Activated T-helper 1 cell treated with anti-CD3 and anti-CD28 coated beads, Interleukin-12 subunit alpha, Interleukin-12 subunit beta, Interleukin-2, Interleukin-4 antibody, amounts not matched to agents 30 ng/mL and 10 ng/mL and 1 ng/mL, durations not matched to agents 14 hours and 24 hours and 36 hours (primary cell): ENCODE measurements around the gene DDX39B. TPM values are rescaled to one million over a fixed set of nuclear protein-coding genes. Genes with fewer than 3 reads are reported as not detected.
"Not testable (repeated sequence)": the region's sequence is repeated elsewhere in the genome, so short reads cannot be mapped to it uniquely, and the experiment has no call there.

Experiments used
- DNase-seq: peaks from one replicate; pipeline ENCODE4 v3.0.0; 2021; ENCODE audit warnings: low spot score
- H3K27ac Mint-ChIP-seq: one replicate; pipeline ENCODE4 v1.8.0; 2021; ENCODE audit warnings: mild to moderate bottlenecking, mixed read lengths
- H3K27me3 Mint-ChIP-seq: one replicate; pipeline ENCODE4 v1.8.0; 2022; ENCODE audit warnings: mild to moderate bottlenecking, moderate library complexity, mixed read lengths; ENCODE audit not compliant: insufficient read depth
- H3K36me3 Mint-ChIP-seq: one replicate; pipeline ENCODE4 v1.8.0; 2021; ENCODE audit warnings: low read depth, mixed read lengths
- H3K4me1 Mint-ChIP-seq: one replicate; pipeline ENCODE4 v1.8.0; 2021; ENCODE audit warnings: low read depth, mixed read lengths
- H3K4me3 Mint-ChIP-seq: one replicate; pipeline ENCODE4 v1.8.0; 2021; ENCODE audit warnings: mild to moderate bottlenecking, moderate library complexity, mixed read lengths
- H3K9me3 Mint-ChIP-seq: one replicate; pipeline ENCODE4 v1.8.0; 2021; ENCODE audit warnings: mixed read lengths
- intact Hi-C: fragments of 100-400 bp; cut with micrococcal nuclease; formaldehyde crosslinking; loops from one replicate; pipeline ENCODE4 v1.15.1; 2024
- total RNA-seq: library from RNA; stranded (reverse); gene quantifications from 2 replicates; pipeline ENCODE4 v1.2.3, GENCODE V29; 2022

Gene DDX39B
- 628 and 637 TPM in 2 replicates for total RNA-seq

DNA sequence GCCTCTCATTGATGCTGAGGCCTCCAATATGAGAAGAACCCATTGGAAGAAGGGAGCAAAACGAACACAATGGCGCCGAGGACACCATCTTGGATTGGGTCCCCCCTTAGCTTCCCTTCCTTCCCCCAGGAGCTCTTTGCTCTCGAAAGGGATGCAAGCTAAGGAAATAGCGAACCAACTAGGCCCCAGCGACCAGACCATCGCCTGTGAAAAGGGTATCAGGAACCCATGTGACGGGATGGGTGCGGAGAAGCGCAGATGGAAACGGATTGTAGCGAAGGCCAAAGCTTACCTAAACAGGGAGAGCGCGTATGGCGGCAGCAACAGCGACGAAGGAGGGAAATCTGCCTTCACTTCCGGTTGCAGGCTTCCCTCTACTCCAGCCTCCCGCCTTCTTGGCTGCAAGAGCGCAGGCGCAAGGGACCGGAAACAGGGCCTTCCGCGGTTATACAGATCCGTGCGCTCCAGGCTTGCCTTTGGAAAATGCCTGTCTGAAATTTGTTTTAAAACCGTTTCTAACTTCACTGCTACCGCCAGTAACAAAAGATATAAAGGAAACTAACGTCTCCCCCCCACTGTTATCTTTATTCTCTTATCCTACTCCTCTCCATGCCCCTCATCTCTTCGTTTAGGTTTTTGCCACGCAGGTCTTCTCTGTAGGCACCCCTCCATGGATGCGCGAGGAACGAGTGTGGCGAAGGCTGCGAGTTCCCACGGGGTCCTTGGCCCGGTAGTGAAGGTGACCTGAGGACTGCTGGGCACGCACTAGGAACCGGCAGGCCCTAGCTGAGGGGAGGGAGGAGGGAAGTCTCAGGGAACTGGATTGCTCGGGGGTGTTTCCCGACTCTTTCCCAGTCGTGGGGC, at the start of gene DDX39B:
Gene DDX39B, minus strand, starts transcription at position 346 of the 864 bp plus-strand sequence. CDS start 1,471 bp downstream, outside the sequence.
- peak; percentile 92 for DNase-seq
- Mint-ChIP-seq H3K4me3 (peak within 1 kb of the TSS; percentile 100), H3K27ac (peak within 1 kb of the TSS; percentile 97), H3K9me3 (no peaks in the 10 kb centered on the region), H3K27me3 (peaks cover 3% of the 10 kb centered on the region), H3K36me3 (peaks cover 36% of the 10 kb centered on the region), H3K4me1 (peaks cover 41% of the 10 kb centered on the region)
- intact Hi-C loops = loop anchor here (1.0 to 10.0 kb wide), 7 partner anchors 38 to 413 kb away; partner anchors contain the start of genes BAG6, CCHCR1, NELFE and PRRC2A

GRCh38 chr6:31590691-31591090, 48.9 kb upstream of the DDX39B start:
- not testable (repeated sequence) for H3K27me3 Mint-ChIP-seq, H3K9me3 Mint-ChIP-seq, DNase-seq, H3K4me3 Mint-ChIP-seq
- peak overlapping the region; percentile 20 for H3K27ac Mint-ChIP-seq
- peaks cover 25% of the 10 kb centered on the region for H3K36me3 Mint-ChIP-seq
- H3K4me1 Mint-ChIP-seq = peaks cover 69% of the 10 kb centered on the region
- intact Hi-C loops = loop anchor here (10.0 kb wide), 1 partner anchor 186 kb away; the partner anchor contains the start of gene MICA

DNA sequence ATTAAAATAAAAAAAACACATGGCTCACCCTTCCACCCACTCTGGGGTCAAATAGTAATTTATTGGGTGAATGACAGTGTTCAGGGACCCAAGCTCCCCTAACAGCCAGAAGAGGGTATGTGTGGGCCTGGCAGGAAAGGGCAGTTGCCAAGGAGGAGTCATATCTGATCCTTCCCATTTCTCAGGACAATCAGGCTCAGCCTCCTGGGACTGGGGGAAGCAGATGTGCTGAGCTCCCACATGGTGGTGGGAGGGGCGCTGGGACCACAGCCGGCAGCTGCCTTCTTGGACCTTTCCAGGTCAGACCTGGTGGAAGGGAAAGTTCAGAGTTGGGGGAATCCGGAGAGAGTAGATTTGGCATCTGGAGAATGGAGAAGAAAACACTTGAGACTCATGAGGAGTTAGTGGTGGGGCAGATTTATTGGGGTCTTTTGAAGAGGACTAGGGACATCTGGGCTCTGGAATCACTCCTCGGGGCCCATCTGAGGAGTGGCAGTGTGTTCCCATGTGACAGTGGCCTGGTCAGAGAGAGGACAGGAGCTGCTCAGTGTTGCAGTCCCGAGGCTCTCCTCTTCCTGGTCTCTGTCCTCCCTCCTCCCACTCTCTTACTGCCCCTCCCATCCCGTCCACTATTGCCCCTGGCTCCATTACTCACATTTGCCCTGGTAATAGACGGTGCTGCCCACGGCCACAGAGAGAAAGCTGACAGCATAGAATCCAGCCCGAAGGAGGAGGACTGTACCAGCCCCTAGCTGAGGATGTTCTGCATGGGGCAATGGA, 47.3 kb upstream of the DDX39B start:
- peaks cover 78% of the 10 kb centered on the region for H3K4me1 Mint-ChIP-seq
- peak overlapping the region; percentile 37 for H3K4me3 Mint-ChIP-seq
- intact Hi-C loops = no loop called here

DNA sequence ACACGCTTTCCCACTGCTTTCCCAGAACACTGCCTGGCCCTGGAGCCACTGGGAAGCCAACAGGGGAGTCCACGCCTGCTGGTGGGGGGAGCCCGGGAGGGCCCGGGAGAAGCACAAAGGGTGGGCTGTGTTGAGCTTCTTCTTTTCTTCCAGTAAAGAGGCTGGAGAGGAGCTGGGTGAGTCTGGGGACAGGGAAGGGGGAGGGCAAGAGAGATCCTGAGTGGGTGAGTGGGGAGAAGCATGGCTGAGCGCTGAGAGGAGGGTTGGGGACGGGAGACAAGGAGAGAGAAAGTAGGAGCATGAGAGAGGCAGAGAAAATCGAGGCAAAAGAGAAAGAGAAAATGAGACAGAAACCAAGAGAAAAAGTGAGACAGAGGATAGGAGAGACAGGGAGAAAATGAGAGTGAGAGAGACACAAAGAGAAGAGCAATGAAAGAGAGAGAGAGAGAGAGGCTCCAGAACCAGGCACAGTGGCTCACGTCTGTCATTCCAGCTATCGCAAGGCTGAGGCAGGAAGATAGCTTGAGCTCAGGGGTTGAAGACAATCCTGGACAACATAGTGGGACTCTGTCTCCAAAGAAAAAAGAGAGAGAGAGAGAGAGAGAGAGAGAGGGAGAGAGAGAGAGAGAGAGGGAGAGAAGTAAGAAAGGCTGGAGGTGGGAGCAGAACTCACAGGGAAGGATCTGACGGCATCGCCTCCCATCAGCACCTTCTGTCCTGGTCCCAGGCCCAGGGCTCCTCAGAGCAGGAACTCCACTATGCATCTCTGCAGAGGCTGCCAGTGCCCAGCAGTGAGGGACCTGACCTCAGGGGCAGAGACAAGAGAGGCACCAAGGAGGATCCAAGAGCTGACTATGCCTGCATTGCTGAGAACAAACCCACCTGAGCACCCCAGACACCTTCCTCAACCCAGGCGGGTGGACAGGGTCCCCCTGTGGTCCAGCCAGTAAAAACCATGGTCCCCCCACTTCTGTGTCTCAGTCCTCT, 46.3 kb upstream of the DDX39B start:
- H3K27me3 Mint-ChIP-seq = no peaks in the 10 kb centered on the region
- no peak for DNase-seq
- peaks cover 25% of the 10 kb centered on the region for H3K36me3 Mint-ChIP-seq
- H3K9me3 Mint-ChIP-seq = no peaks in the 10 kb centered on the region
- intact Hi-C loops = no loop called here
- H3K27ac Mint-ChIP-seq = peak overlapping the region; percentile 93
- peak overlapping the region; percentile 87 for H3K4me3 Mint-ChIP-seq
- peaks cover 70% of the 10 kb centered on the region for H3K4me1 Mint-ChIP-seq

More for the DNA sequence above, 47.3 kb upstream of the DDX39B start:
- DNase-seq = no peak
- Mint-ChIP-seq H3K27ac (peak overlapping the region; percentile 36), H3K36me3 (peaks cover 25% of the 10 kb centered on the region), H3K27me3 (no peaks in the 10 kb centered on the region), H3K9me3 (no peaks in the 10 kb centered on the region)

DNA sequence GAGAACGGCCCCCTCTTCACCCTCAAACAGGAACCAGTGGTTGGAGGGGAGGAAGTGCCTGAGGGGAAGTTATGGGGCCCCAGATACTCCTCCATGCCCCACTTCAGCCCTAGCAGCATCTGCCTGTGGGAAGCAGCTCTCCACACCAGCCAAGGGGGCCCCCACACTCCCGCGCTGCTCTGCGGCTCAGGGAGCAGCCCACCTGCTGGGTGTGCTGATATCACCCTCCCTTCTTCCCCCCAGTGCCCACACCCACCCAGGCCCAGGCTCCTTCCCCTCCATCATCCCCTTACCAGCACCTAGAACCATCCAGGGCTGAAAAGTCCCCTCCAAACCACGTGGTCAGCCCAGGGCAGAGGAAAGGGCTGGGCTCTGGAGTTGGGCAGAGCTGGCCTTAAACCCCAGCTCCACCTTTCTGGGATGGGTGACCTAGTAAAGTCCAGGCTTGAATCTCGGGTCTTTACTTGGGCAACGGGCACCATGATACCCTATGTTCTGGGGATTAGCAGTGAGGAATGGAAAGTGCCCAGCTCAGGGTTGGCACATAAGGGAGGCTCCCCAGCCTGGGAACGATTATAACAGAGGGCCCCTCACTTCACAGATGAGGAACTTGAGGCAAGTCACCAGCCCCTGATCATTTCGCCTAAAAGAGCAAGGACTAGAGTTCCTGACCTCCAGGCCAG, 44.9 kb upstream of the DDX39B start:
- DNase-seq = no peak
- intact Hi-C loops = no loop called here
- H3K27ac Mint-ChIP-seq = peak overlapping the region; percentile 95
- no peaks in the 10 kb centered on the region for H3K27me3 Mint-ChIP-seq
- peak overlapping the region; percentile 87 for H3K4me3 Mint-ChIP-seq
- H3K36me3 Mint-ChIP-seq = peaks cover 32% of the 10 kb centered on the region
- peaks cover 69% of the 10 kb centered on the region for H3K4me1 Mint-ChIP-seq
- H3K9me3 Mint-ChIP-seq = no peaks in the 10 kb centered on the region

- DNase-seq = no peak
- Mint-ChIP-seq H3K4me1 (peaks cover 67% of the 10 kb centered on the region), H3K36me3 (peaks cover 38% of the 10 kb centered on the region), H3K27me3 (no peaks in the 10 kb centered on the region), H3K27ac (peak within 1 kb of the TSS; percentile 95), H3K9me3 (no peaks in the 10 kb centered on the region), H3K4me3 (peak within 1 kb of the TSS; percentile 87)
- intact Hi-C loops = no loop called here
These were observed 44.2 kb upstream of the DDX39B start, which contains the start of gene LST1 for GRCh38 chr6:31586008-31586407. Gene LST1, plus strand, starts transcription at chr6:31586277. Its CDS starts 1,023 bp downstream, at chr6:31587300.

DNA sequence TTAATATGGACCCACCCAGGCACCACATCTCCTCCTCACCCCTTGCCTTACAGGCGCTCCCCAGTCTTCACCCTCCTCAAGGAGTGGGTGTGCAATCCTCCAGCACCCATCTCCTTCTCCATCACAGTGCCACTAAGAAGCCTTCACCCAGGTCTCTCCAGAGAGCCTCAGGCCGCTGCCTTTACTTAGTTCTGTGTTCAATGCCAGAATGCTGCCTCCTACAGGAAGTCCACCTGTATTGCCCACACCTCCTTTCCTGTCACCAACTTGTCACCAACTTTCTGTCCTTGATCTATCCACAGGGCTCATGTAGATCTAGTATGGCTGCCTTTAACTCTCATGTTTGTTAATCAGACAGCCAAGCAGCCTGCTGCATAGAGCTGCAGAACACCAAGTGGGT, 43.7 kb upstream of the DDX39B start:
- Mint-ChIP-seq H3K9me3 (no peaks in the 10 kb centered on the region), H3K4me1 (peaks cover 63% of the 10 kb centered on the region), H3K36me3 (peaks cover 41% of the 10 kb centered on the region), H3K27ac (peak overlapping the region; percentile 95), H3K27me3 (no peaks in the 10 kb centered on the region), H3K4me3 (peak overlapping the region; percentile 87)
- DNase-seq = no peak
- intact Hi-C loops = loop anchor here (1.0 to 2.0 kb wide), 2 partner anchors 17 to 35 kb away; partner anchors contain the start of gene PRRC2A

- Mint-ChIP-seq H3K4me1 (peaks cover 72% of the 10 kb centered on the region), H3K36me3 (peaks cover 49% of the 10 kb centered on the region), H3K27me3 (no peaks in the 10 kb centered on the region), H3K27ac (peak within 1 kb of the TSS; percentile 93), H3K4me3 (peak within 1 kb of the TSS; percentile 92), H3K9me3 (no peaks in the 10 kb centered on the region)
- intact Hi-C loops = no loop called here
- peak; percentile 65 for DNase-seq
These were observed 40.4 kb upstream of the DDX39B start, which contains the start of gene LTB for GRCh38 chr6:31582230-31582643. Gene LTB, minus strand, starts transcription at chr6:31582424. Its CDS starts 7 bp downstream, at chr6:31582417.

- DNase-seq = no peak
- H3K9me3 Mint-ChIP-seq = no peaks in the 10 kb centered on the region
- peaks cover 50% of the 10 kb centered on the region for H3K36me3 Mint-ChIP-seq
- intact Hi-C loops = loop anchor here (1.0 to 2.0 kb wide), 3 partner anchors 9 to 71 kb away; partner anchors contain the start of genes BAG6 and LTA
- peaks cover 70% of the 10 kb centered on the region for H3K4me1 Mint-ChIP-seq
- no peaks in the 10 kb centered on the region for H3K27me3 Mint-ChIP-seq
- peak overlapping the region; percentile 92 for H3K4me3 Mint-ChIP-seq
- H3K27ac Mint-ChIP-seq = peak overlapping the region; percentile 93
These were observed 39.8 kb upstream of the DDX39B start for GRCh38 chr6:31581434-31582229.

GRCh38 chr6:31580807-31581433, 39.1 kb upstream of the DDX39B start:
- peak; percentile 81 for DNase-seq
- no peaks in the 10 kb centered on the region for H3K27me3 Mint-ChIP-seq
- peaks cover 63% of the 10 kb centered on the region for H3K4me1 Mint-ChIP-seq
- peak overlapping the region; percentile 92 for H3K4me3 Mint-ChIP-seq
- peak overlapping the region; percentile 93 for H3K27ac Mint-ChIP-seq
- peaks cover 57% of the 10 kb centered on the region for H3K36me3 Mint-ChIP-seq
- no peaks in the 10 kb centered on the region for H3K9me3 Mint-ChIP-seq
- intact Hi-C loops = loop anchor here (1.0 to 2.0 kb wide), 6 partner anchors 9 to 72 kb away; partner anchors contain the start of genes BAG6, DDX39B, LTA and NFKBIL1
